HG03175 (cell line): ENCODE data around the gene MMP2.
A peak's percentile ranks its signal among the peaks of the same experiment; 100 is the strongest.

Source experiments
- ATAC-seq: cut with Tn5 transposase; IDR thresholded peaks from one replicate; pipeline ENCODE4 v1.9.1; 2021; ENCODE audit warnings: mild to moderate bottlenecking, moderate library complexity; ENCODE audit not compliant: unreplicated experiment

The MMP2 gene

GRCh38 chr16:55478827-55479429, at the start of gene MMP2:
Gene MMP2 (plus strand): TSS chr16:55479198. CDS start chr16:55479480, 282 bp downstream.
- no peak for ATAC-seq

- no peak for ATAC-seq
These were observed 46.0 kb upstream of the MMP2 start for GRCh38 chr16:55433030-55433429.

GRCh38 chr16:55433535-55433934, 45.5 kb upstream of the MMP2 start:
- ATAC-seq = no peak

- no peak for ATAC-seq
These were observed 45.0 kb upstream of the MMP2 start for GRCh38 chr16:55434000-55434399.

GRCh38 chr16:55435387-55435786, 43.6 kb upstream of the MMP2 start:
- no peak for ATAC-seq

GRCh38 chr16:55436587-55436986, 42.4 kb upstream of the MMP2 start:
- no peak for ATAC-seq

- ATAC-seq = no peak
These were observed 41.4 kb upstream of the MMP2 start for GRCh38 chr16:55437625-55438024.

GRCh38 chr16:55438281-55438680, 40.7 kb upstream of the MMP2 start:
- ATAC-seq = no peak

GRCh38 chr16:55439101-55439690, 39.8 kb upstream of the MMP2 start:
- no peak for ATAC-seq

- no peak for ATAC-seq
These were observed 35.3 kb upstream of the MMP2 start for GRCh38 chr16:55443434-55444346.

GRCh38 chr16:55444754-55445485, 34.1 kb upstream of the MMP2 start:
- ATAC-seq = no peak

- no peak for ATAC-seq
These were observed 31.8 kb upstream of the MMP2 start for GRCh38 chr16:55447231-55447630.

- no peak for ATAC-seq
These were observed 26.0 kb upstream of the MMP2 start for GRCh38 chr16:55452996-55453395.

GRCh38 chr16:55453909-55454308, 25.1 kb upstream of the MMP2 start:
- ATAC-seq = no peak

- no peak for ATAC-seq
These were observed 24.1 kb upstream of the MMP2 start for GRCh38 chr16:55454861-55455260.

- no peak for ATAC-seq
These were observed 16.8 kb upstream of the MMP2 start for GRCh38 chr16:55462241-55462640.

- no peak for ATAC-seq
These were observed 14.6 kb upstream of the MMP2 start for GRCh38 chr16:55464375-55464774.

- ATAC-seq = peak; percentile 92
These were observed 13.7 kb upstream of the MMP2 start for GRCh38 chr16:55465077-55465896.

GRCh38 chr16:55466209-55466608, 12.8 kb upstream of the MMP2 start:
- ATAC-seq = no peak

GRCh38 chr16:55467898-55468297, 11.1 kb upstream of the MMP2 start:
- no peak for ATAC-seq
